Body of pancreas (tissue), 4 donors: ENCODE results near the gene NOL12. TPM values are rescaled to one million over a fixed set of nuclear protein-coding genes. Genes with fewer than 3 reads are reported as not detected.

ENCODE experiments used
- ATAC-seq: fragments of 150-250 bp; one replicate; pipeline ENCODE4 v1.9.1; 2016
- DNase-seq, 4 donors: peaks; one replicate each; pipeline ENCODE4 v3.0.0-alpha.2; 2019
- H3K27ac ChIP-seq, 4 donors: fragments of 200-600 bp; sonication (generic); 1 replicate in 3 of 4; 2 replicates in 1 of 4; pipeline versions ENCODE4 v1.5.1 to v1.6.1; 2016 to 2019; ENCODE audit warnings: mild to moderate bottlenecking in 1 of 4, mixed read lengths in 1 of 4, moderate library complexity in 1 of 4
- H3K27me3 ChIP-seq, 2 donors: fragments of 200-600 bp; sonication (generic); one replicate each; pipeline ENCODE4 v1.6.0; 2016; ENCODE audit warnings: mild to moderate bottlenecking in 1 of 2
- H3K36me3 ChIP-seq, 2 donors: fragments of 200-600 bp; sonication (generic); replicated peaks in 1 of 2; 2 replicates each; pipeline ENCODE4 v1.5.1; 2016; ENCODE audit warnings: low read depth in 2 of 2; ENCODE audit not compliant: insufficient read depth in 1 of 2
- H3K4me1 ChIP-seq: fragments of 200-600 bp; sonication (generic); one replicate; pipeline ENCODE4 v1.6.0; 2016
- H3K4me3 ChIP-seq, 2 donors: fragments of 200-600 bp; sonication (generic); 1 replicate in 1 of 2; 2 replicates in 1 of 2; pipeline ENCODE4 v1.5.1; 2016 to 2019
- H3K9me3 ChIP-seq, 3 donors: fragments of 200-600 bp; sonication (generic); 1 replicate in 2 of 3; 2 replicates in 1 of 3; pipeline ENCODE4 v1.5.1; 2016
- CTCF ChIP-seq, 7 experiments: fragments of 450-650 bp in 4 of 7; fragments of 200-600 bp in 3 of 7; sonication (generic) in 3 of 7; IDR thresholded peaks; one replicate each; pipeline ENCODE4 v1.5.1; 2016 to 2019; ENCODE audit warnings: antibody characterized with exemption in 7 of 7
- POLR2A ChIP-seq, 3 donors: fragments of 450-650 bp; IDR thresholded peaks; one replicate each; pipeline ENCODE4 v1.6.1; 2016; ENCODE audit warnings: antibody characterized with exemption in 3 of 3, mild to moderate bottlenecking in 2 of 3
- WGBS, 2 donors: methylation state at CpG; one replicate each; pipeline ENCODE4 v1.1.5; 2017; 5-methylcytosine and 5-hydroxymethylcytosine counted together
- intact Hi-C: fragments of 100-400 bp; cut with DNase I; formaldehyde crosslinking; loops from one replicate; pipeline ENCODE4 v1.15.1; 2023
- total RNA-seq, 2 donors: library from RNA; depleted of rRNA; stranded (reverse); fragments of >200 nt; gene quantifications; one replicate each; pipeline ENCODE4 v1.1.0, GENCODE V29; 2016

The NOL12 gene
- total RNA-seq, result 10 to 100 TPM; 10.4 to 19.1 TPM

DNA sequence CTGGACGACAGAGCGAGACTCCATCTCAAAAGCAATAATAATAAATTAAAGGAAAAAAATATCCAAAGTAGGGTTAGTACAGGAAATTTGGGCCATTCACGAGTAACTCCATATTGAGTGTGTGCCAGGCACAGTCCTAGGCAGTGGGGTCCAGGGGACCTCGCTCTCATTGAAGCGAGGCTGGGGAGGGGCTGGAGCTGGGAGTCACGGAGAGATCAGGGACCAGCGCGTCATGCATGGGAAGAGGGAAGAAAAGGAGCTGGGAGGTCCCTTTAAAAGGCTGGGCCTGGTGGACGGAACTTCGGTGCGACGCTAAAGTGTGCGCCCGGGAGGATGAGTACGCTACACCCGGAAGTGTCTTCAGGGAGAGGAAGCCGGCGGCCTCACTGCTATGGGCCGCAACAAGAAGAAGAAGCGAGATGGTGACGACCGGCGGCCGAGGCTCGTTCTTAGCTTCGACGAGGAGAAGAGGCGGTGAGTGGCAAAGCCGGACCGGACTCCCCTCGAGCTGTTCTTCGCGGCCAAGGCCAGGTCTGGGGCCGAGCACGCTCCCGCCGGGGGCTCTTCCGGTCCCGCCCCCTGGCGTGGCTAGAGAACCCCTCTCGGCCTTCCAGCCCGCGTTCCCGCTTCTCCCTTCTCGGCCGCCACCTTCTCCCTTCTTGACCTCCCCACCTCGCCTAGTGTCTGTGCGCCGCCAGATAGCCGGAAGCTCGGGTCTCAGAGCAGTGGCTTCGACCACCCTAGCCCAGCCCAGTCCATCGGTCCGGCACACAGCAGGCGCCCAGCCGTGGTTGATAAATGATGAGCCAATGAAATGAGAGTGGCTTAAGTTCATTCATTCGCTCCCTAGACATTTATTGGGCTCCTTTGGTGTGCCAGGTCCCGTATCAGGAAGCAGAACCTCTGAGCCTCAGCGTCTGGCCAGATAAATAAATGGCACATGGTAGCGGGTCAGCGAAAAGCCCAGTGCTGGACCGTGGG lies at the start of gene NOL12:
TSS of gene NOL12 (plus strand) at position 342 of the 981 bp plus-strand sequence. CDS start at position 392, 50 bp downstream.
- H3K9me3 ChIP-seq, result no peaks in the 10 kb centered on the region
- H3K27ac ChIP-seq, result peak within 1 kb of the TSS; percentile 63 to 89 (median 70)
- ATAC-seq (peak; percentile 87), DNase-seq (peak; percentile 84 to 89 (median 87))
- intact Hi-C loops, result no loop called here
- peaks cover 3 to 12% of the 10 kb centered on the region in 2 donors for H3K36me3 ChIP-seq
- TF ChIP-seq POLR2A (IDR thresholded peaks at IDR 0.05), result peak in 2 of 3 donors; percentile 62 to 73
- TF ChIP-seq CTCF (IDR thresholded peaks at IDR 0.05), result peak in 3 of 7 experiments; percentile 5 to 11 (median 5)
- H3K4me1 ChIP-seq, result peaks cover 17% of the 10 kb centered on the region
- WGBS, 2 donors, result 2 to 3% methylated on average over 36 to 60 of the region's 62 CpGs
- H3K27me3 ChIP-seq, result no peaks in the 10 kb centered on the region
- H3K4me3 ChIP-seq, result peak within 1 kb of the TSS; percentile 29 to 100

DNA sequence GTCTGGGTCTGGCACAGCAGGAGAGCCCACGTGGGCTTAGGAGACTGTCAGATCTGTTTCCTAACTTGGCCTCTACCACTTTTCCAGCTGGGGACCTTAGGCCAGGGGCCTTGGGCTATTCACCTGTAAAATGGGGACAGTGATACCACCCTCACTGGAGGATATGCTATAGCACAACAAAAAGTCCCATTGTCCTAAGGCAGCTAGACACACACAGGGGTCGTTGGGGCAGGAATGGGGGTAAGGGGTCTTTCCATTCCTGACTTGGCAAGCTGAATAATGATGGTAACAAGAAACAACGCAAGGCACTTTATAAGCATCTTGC lies 49.2 kb upstream of the NOL12 start:
- no peak for TF ChIP-seq CTCF (IDR thresholded peaks at IDR 0.05)
- TF ChIP-seq POLR2A (IDR thresholded peaks at IDR 0.05), result no peak
- H3K27ac ChIP-seq, result no peak overlapping the region
- H3K4me1 ChIP-seq, result peaks cover 42% of the 10 kb centered on the region
- H3K36me3 ChIP-seq, result peaks cover 0 to 2% of the 10 kb centered on the region in 2 donors
- no peak overlapping the region for H3K4me3 ChIP-seq
- ATAC-seq (no peak), DNase-seq (no peak)
- no peaks in the 10 kb centered on the region for H3K27me3 ChIP-seq
- 51 to 75% methylated on average over 3 of the region's 3 CpGs for WGBS, 2 donors
- no peaks in the 10 kb centered on the region for H3K9me3 ChIP-seq
- intact Hi-C loops, result no loop called here

DNA sequence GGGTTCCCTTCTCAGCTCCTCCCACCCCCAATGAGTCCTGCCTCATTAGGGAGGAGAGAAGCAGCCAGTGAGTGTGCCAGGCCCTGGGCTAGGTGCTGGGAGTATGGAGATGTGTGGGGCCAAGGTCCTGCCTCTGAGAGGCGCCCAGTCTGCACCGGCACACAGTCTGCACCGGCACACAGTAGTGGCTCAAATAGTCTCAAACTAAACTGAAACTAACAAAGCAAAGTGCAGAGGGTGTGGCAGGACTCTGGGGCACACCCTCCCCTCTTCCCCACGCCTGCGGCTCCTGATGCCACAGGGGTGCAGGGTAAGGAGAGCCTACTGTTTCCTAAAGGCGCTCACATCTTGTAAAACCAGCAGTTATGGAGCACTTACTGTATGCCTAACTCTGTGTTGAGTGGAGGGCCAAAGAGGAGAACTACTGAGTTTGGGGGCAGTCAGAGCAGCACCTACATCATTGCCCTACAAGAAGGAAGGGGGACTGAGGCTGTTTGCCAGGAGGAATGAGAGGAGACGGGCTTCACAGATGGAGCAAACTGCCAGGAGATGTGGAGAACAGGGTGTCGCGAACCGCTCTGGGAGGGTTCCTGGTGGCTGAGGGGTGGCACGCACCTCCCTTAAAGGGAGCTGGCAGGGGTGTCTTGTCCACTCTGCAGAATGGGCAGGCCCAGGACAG lies 47.6 kb upstream of the NOL12 start:
- Histone ChIP-seq H3K27me3 (no peaks in the 10 kb centered on the region), H3K27ac (no peak overlapping the region), H3K36me3 (no peaks in the 10 kb centered on the region), H3K9me3 (no peaks in the 10 kb centered on the region), H3K4me3 (no peak overlapping the region), H3K4me1 (peaks cover 39% of the 10 kb centered on the region)
- WGBS, 2 donors, result 54 to 70% methylated on average over 8 to 11 of the region's 11 CpGs
- intact Hi-C loops, result no loop called here
- no peak for ATAC-seq
- no peak for DNase-seq
- TF ChIP-seq CTCF (IDR thresholded peaks at IDR 0.05) (no peak), POLR2A (IDR thresholded peaks at IDR 0.05) (no peak)

GRCh38 chr22:37639070-37639760 lies 46.9 kb upstream of the NOL12 start, which contains the start of gene SH3BP1:
Gene SH3BP1 (plus strand): TSS chr22:37639669. CDS start chr22:37639788, 119 bp downstream.
- Histone ChIP-seq H3K36me3 (no peaks in the 10 kb centered on the region), H3K4me1 (peaks cover 35% of the 10 kb centered on the region), H3K9me3 (no peaks in the 10 kb centered on the region), H3K27ac (peak within 1 kb of the TSS in 2 of 4 donors; percentile 18 to 49), H3K4me3 (peak within 1 kb of the TSS; percentile 20 to 49), H3K27me3 (no peaks in the 10 kb centered on the region)
- intact Hi-C loops, result no loop called here
- peak; percentile 54 for ATAC-seq
- TF ChIP-seq POLR2A (IDR thresholded peaks at IDR 0.05) (peak in 1 of 3 donors; percentile 11), CTCF (IDR thresholded peaks at IDR 0.05) (peak in 1 of 7 experiments; percentile 17)
- DNase-seq, result peak; percentile 37 to 64 (median 57)
- 4 to 31% methylated on average over 13 to 55 of the region's 57 CpGs for WGBS, 2 donors
